Choroid plexus epithelial cell (primary cell): Measurements from ENCODE around the gene CDKN2B-AS1.

Source experiments
- DNase-seq: peaks from one replicate; pipeline ENCODE4 v3.0.0-alpha.2; 2010; ENCODE audit warnings: low read depth
- H3K4me3 ChIP-seq: 2 replicates; pipeline ENCODE4 v1.5.1; 2011; ENCODE audit warnings: low read depth, mild to moderate bottlenecking, control low read depth, low read length, moderate library complexity
- TF ChIP-seq, protein P1 (sequence below): conservative IDR thresholded peaks from 2 replicates; pipeline ENCODE4 v1.5.1; 2011; ENCODE audit warnings: low read depth, mild to moderate bottlenecking, control low read depth, inconsistent platforms, low read length, moderate library complexity

Gene CDKN2B-AS1

GRCh38 chr9:22142671-22143070, 148.1 kb downstream of the CDKN2B-AS1 start:
- H3K4me3 ChIP-seq: no peak overlapping the region
- DNase-seq: peak; percentile 84
- TF ChIP-seq, protein P1, sequence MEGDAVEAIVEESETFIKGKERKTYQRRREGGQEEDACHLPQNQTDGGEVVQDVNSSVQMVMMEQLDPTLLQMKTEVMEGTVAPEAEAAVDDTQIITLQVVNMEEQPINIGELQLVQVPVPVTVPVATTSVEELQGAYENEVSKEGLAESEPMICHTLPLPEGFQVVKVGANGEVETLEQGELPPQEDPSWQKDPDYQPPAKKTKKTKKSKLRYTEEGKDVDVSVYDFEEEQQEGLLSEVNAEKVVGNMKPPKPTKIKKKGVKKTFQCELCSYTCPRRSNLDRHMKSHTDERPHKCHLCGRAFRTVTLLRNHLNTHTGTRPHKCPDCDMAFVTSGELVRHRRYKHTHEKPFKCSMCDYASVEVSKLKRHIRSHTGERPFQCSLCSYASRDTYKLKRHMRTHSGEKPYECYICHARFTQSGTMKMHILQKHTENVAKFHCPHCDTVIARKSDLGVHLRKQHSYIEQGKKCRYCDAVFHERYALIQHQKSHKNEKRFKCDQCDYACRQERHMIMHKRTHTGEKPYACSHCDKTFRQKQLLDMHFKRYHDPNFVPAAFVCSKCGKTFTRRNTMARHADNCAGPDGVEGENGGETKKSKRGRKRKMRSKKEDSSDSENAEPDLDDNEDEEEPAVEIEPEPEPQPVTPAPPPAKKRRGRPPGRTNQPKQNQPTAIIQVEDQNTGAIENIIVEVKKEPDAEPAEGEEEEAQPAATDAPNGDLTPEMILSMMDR: no peak

DNA sequence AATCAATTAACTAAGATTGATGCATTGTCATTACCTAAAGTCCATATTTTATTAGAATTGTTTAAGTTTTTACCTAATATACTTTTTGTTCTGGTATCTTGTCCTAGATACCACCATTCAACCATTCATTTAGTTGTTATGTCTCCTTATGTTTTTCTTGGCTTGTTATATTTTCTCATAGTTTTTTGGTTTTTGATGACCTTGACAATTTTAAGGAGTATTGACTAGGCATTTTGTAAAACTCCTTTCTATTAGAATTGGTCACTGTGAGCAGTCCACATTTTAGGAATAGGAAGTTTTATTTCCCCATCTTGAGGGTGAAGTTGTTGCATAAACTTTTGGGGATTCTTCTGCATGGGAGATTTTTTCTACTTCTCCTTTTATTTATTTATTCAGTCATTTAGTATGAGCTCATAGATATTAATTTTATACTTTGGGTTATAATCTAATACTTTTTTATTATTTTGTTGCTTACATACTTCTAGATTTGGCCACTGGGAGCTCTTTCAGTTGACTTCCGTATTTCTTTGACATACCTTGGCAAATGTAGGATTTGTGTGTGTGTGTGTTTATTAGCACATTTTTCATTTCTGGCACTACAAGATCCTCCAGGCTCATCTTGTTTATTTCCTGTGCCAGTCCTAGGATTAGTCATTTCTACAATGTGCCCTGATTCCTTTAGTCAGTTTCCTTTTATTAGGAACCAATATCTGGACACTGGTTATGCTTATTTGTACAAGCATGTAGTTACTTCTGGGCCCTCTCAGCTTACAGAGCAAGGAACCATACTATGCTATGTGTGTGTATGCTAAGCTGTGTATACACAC, 149.4 kb downstream of the CDKN2B-AS1 start:
- no peak overlapping the region for H3K4me3 ChIP-seq
- TF ChIP-seq, protein P1: no peak
- DNase-seq: no peak

DNA sequence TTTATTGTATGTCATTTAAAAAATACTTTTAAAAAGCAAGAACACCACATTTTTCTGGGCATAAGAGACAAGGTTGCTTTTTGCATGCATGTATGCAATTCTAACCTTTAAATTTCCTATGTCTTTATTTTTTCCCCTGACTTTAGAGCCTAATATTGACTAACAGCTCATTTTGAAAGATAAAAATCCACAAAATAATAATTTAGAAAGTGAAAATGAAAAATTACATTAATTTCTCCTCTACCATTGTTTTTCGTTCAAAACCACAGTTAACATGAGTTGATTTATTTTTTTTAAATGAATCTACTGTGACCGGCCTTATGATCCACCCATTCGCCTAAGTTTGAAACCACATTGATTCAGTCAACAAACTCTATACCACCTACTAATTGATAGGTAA, 152.0 kb downstream of the CDKN2B-AS1 start:
- no peak for DNase-seq
- TF ChIP-seq, protein P1: no peak

GRCh38 chr9:22147813-22148527, 153.4 kb downstream of the CDKN2B-AS1 start:
- H3K4me3 ChIP-seq: no peak overlapping the region
- peak; percentile 96 for DNase-seq

More for the DNA sequence above, 152.0 kb downstream of the CDKN2B-AS1 start:
- H3K4me3 ChIP-seq: no peak overlapping the region

GRCh38 chr9:22148528-22148875, 153.9 kb downstream of the CDKN2B-AS1 start:
- DNase-seq: no peak
- no peak overlapping the region for H3K4me3 ChIP-seq
- TF ChIP-seq, protein P1: no peak

More at GRCh38 chr9:22147813-22148527, 153.4 kb downstream of the CDKN2B-AS1 start:
- TF ChIP-seq, protein P1: no peak

DNA sequence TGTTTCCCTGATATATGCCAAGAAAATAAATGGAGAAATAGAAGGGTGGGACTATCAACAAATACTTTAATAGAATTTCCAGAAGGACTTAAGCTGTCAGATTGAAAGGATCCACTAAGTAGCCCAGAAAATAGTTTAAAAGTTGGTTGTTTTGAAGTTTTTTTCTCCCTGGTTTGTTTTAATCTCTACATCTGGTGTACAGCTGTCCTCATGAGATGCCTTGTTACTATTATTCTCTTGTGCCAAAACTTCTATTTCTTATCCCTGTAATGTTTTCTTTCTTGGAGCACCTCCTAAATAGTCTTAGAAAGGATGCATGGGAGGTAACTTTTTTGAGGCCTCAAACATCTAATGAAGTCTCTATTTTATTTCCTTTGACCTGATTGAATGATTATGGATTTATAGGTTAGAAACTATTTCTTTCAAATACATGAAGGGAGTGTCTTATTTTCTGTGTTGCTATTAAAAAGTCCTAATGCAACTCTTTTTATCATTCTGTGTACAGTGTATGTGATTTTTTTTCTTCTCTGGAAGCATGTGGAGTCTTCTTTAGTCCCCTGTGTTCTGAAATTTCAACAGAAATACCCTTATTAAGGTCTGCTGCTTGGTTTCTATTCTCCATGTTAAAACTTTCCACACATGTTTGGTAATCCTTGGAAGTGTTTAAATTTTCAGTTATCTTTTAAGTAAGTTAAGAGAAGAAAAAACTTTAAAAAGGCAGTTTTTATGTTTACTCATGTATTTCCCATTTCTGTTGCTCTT, 154.5 kb downstream of the CDKN2B-AS1 start:
- TF ChIP-seq, protein P1: no peak

More for the DNA sequence above, 154.5 kb downstream of the CDKN2B-AS1 start:
- no peak overlapping the region for H3K4me3 ChIP-seq
- DNase-seq: peak; percentile 63
